Activated CD8-positive, alpha-beta T cell treated with anti-CD3 and anti-CD28 coated beads, Interleukin-2, amount 10 ng/mL, durations not matched to agents 7 days and 5 days (primary cell): ENCODE results near the gene ACTRT2. TPM values are rescaled to one million over a fixed set of nuclear protein-coding genes. Genes with fewer than 3 reads are reported as not detected.

Source experiments
- ATAC-seq: fragments of 150-1000 bp; cut with Tn5 transposase; one replicate; pipeline ENCODE4 v1.10.0; 2021; ENCODE audit warnings: moderate library complexity
- CTCF ChIA-PET: fragments of 350-600 bp; sonication (Branson Sonifier 250); formaldehyde crosslinking; loops from one replicate; lab custom pipeline; 2021; ENCODE audit warnings: antibody characterized with exemption; lab: Charles Lee
- POLR2A ChIA-PET: fragments of 350-600 bp; sonication (Branson Sonifier 250); formaldehyde crosslinking; loops from one replicate; lab custom pipeline; 2021; ENCODE audit warnings: antibody characterized with exemption; lab: Charles Lee
- DNase-seq: peaks from one replicate; pipeline ENCODE4 v3.0.0-alpha.2; 2020
- H3K27ac Mint-ChIP-seq: one replicate; pipeline ENCODE4 v1.8.0; 2021; ENCODE audit warnings: mild to moderate bottlenecking, mixed read lengths
- H3K27me3 Mint-ChIP-seq: one replicate; pipeline ENCODE4 v1.8.0; 2021; ENCODE audit warnings: low read depth, mixed read lengths
- H3K36me3 Mint-ChIP-seq: one replicate; pipeline ENCODE4 v1.8.0; 2021; ENCODE audit warnings: low read depth, mixed read lengths
- H3K4me1 Mint-ChIP-seq: one replicate; pipeline ENCODE4 v1.8.0; 2021; ENCODE audit warnings: low read depth, mixed read lengths
- H3K4me3 Mint-ChIP-seq: one replicate; pipeline ENCODE4 v1.8.0; 2021; ENCODE audit warnings: mild to moderate bottlenecking, mixed read lengths
- H3K9me3 Mint-ChIP-seq: one replicate; pipeline ENCODE4 v1.8.0; 2022; ENCODE audit warnings: mixed read lengths; ENCODE audit not compliant: insufficient read depth
- total RNA-seq, 2 experiments: library from RNA; stranded (reverse); gene quantifications; one replicate each; pipeline ENCODE4 v1.2.3, GENCODE V29; 2021

Gene ACTRT2
- total RNA-seq, 2 experiments from 2014 or later = not detected

GRCh38 chr1:3067671-3068563 lies 46.6 kb downstream of the ACTRT2 start:
- DNase-seq = no peak
- no peaks in the 10 kb centered on the region for H3K36me3 Mint-ChIP-seq
- no peak overlapping the region for H3K27ac Mint-ChIP-seq
- H3K27me3 Mint-ChIP-seq = peaks cover 22% of the 10 kb centered on the region
- ChIA-PET POLR2A (no interaction called here), CTCF (no interaction called here)
- ATAC-seq = no peak
- H3K4me3 Mint-ChIP-seq = no peak overlapping the region
- H3K4me1 Mint-ChIP-seq = peaks cover 3% of the 10 kb centered on the region
- H3K9me3 Mint-ChIP-seq = no peaks in the 10 kb centered on the region

GRCh38 chr1:3068564-3069431 lies 47.5 kb downstream of the ACTRT2 start, which contains the start of gene PRDM16:
Gene PRDM16 (plus strand): TSS chr1:3069203. CDS start chr1:3069260, 57 bp downstream.
- no peak for ATAC-seq

GRCh38 chr1:3069491-3070308 lies 48.4 kb downstream of the ACTRT2 start:
- CTCF ChIA-PET = no interaction called here
- H3K27me3 Mint-ChIP-seq = peaks cover 30% of the 10 kb centered on the region

More at GRCh38 chr1:3068564-3069431, 47.5 kb downstream of the ACTRT2 start, which contains the start of gene PRDM16:
- Mint-ChIP-seq H3K27me3 (peaks cover 22% of the 10 kb centered on the region), H3K9me3 (no peaks in the 10 kb centered on the region), H3K27ac (no peak within 1 kb of the TSS), H3K36me3 (no peaks in the 10 kb centered on the region), H3K4me3 (peak within 1 kb of the TSS; percentile 72), H3K4me1 (peaks cover 3% of the 10 kb centered on the region)
- ChIA-PET POLR2A (no interaction called here), CTCF (no interaction called here)
- peak; percentile 40 for DNase-seq

GRCh38 chr1:3070309-3070643 lies 49.0 kb downstream of the ACTRT2 start:
- ChIA-PET POLR2A (no interaction called here), CTCF (no interaction called here)
- H3K36me3 Mint-ChIP-seq = no peaks in the 10 kb centered on the region
- H3K4me1 Mint-ChIP-seq = peaks cover 3% of the 10 kb centered on the region
- no peak for ATAC-seq
- no peak overlapping the region for H3K4me3 Mint-ChIP-seq
- no peaks in the 10 kb centered on the region for H3K9me3 Mint-ChIP-seq
- H3K27ac Mint-ChIP-seq = no peak overlapping the region
- no peak for DNase-seq
- peaks cover 33% of the 10 kb centered on the region for H3K27me3 Mint-ChIP-seq

More at GRCh38 chr1:3069491-3070308, 48.4 kb downstream of the ACTRT2 start:
- no peak overlapping the region for H3K27ac Mint-ChIP-seq
- H3K4me3 Mint-ChIP-seq = peak overlapping the region; percentile 38
- H3K9me3 Mint-ChIP-seq = no peaks in the 10 kb centered on the region
- H3K36me3 Mint-ChIP-seq = no peaks in the 10 kb centered on the region
- POLR2A ChIA-PET = no interaction called here
- ATAC-seq (peak; percentile 42), DNase-seq (no peak)
- H3K4me1 Mint-ChIP-seq = peaks cover 3% of the 10 kb centered on the region

- H3K27ac Mint-ChIP-seq = no peak overlapping the region
- H3K4me1 Mint-ChIP-seq = peaks cover 3% of the 10 kb centered on the region
- no peak overlapping the region for H3K4me3 Mint-ChIP-seq
- CTCF ChIA-PET = no interaction called here
- no peaks in the 10 kb centered on the region for H3K9me3 Mint-ChIP-seq
- ATAC-seq = no peak
- H3K36me3 Mint-ChIP-seq = no peaks in the 10 kb centered on the region
- H3K27me3 Mint-ChIP-seq = peaks cover 33% of the 10 kb centered on the region
- POLR2A ChIA-PET = no interaction called here
- no peak for DNase-seq
Measured at GRCh38 chr1:3070644-3071564, 49.6 kb downstream of the ACTRT2 start.

DNA sequence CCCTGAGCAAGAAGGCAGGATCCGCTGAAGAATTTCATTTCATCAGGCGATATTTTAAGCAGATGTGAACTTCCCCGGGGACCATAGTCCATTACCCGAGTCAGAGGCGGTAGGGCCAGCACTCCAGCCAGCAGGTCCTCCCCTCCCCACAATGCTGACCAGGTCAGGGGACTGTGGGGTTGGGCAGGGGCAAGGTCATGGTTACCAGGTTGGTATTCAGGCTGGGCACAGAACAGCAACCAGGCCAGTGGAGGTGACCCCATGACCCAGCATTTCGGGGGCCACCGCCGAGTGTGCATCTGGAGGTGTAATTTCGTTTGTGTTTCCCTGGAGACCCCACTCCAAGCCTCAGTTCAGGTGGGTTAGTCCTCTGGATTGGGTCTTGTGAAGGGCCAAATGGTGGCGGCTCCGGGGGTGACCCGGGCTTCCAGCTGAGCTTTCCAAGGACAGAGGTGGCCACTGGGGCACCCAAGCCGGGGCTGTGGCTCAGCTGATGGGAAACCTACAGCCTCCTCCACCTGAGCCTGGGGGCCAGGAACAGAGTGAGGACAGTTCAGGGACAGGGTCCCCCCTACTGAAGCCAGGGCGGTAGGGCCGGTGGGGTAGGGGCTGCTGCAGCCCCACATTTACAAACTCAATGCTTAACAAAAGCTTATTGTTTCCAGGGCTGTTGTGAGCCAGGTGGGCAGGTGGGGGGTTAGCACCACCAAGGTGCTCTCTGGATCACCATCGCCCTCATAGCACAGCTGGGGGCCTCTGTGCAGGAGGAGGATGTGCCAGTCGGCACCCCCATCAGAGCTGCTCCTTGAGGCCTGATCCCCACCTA lies 50.5 kb downstream of the ACTRT2 start:
- H3K27ac Mint-ChIP-seq = no peak overlapping the region
- H3K9me3 Mint-ChIP-seq = no peaks in the 10 kb centered on the region
- H3K36me3 Mint-ChIP-seq = no peaks in the 10 kb centered on the region
- no peak for DNase-seq
- no peak overlapping the region for H3K4me3 Mint-ChIP-seq
- POLR2A ChIA-PET = no interaction called here
- H3K27me3 Mint-ChIP-seq = peaks cover 29% of the 10 kb centered on the region
- ATAC-seq = no peak
- CTCF ChIA-PET = no interaction called here
- peaks cover 3% of the 10 kb centered on the region for H3K4me1 Mint-ChIP-seq

Other genes starting within 250 kb of the ACTRT2 start
- under 1 TPM; 0.82 to 0.86 TPM for gene TTC34, start 219.8 kb upstream of the ACTRT2 start, total RNA-seq
- under 1 TPM; 0.18 to 0.21 TPM for gene PRDM16, start 47.7 kb downstream of the ACTRT2 start, total RNA-seq